ENCODE results near the gene GABRA5.

DNA sequence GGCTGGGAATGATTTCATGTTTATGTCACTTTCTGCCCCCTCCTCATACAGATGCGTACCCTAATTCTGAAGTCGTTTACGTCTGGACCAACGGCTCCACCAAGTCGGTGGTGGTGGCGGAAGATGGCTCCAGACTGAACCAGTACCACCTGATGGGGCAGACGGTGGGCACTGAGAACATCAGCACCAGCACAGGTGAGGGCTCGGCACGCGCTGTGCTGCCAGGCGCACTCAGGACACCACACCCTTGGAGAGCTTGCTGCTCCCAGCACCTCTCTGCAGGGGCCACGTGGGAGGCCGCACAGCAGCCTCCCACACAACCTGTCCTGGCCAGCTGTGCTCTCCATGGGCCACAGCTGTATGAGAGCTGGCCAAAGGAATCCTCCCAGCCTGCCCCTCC lies 70.3 kb downstream of the GABRA5 start:
- TF ChIP-seq, protein P1, sequence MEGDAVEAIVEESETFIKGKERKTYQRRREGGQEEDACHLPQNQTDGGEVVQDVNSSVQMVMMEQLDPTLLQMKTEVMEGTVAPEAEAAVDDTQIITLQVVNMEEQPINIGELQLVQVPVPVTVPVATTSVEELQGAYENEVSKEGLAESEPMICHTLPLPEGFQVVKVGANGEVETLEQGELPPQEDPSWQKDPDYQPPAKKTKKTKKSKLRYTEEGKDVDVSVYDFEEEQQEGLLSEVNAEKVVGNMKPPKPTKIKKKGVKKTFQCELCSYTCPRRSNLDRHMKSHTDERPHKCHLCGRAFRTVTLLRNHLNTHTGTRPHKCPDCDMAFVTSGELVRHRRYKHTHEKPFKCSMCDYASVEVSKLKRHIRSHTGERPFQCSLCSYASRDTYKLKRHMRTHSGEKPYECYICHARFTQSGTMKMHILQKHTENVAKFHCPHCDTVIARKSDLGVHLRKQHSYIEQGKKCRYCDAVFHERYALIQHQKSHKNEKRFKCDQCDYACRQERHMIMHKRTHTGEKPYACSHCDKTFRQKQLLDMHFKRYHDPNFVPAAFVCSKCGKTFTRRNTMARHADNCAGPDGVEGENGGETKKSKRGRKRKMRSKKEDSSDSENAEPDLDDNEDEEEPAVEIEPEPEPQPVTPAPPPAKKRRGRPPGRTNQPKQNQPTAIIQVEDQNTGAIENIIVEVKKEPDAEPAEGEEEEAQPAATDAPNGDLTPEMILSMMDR (optimal IDR thresholded peaks at IDR 0.05 in 1 of 3, IDR thresholded peaks at IDR 0.05 in 1 of 3, conservative IDR thresholded peaks at IDR 0.05 in 1 of 3; ENCODE audit: extremely low read depth in 1 of 3, insufficient read depth in 2 of 3, low read length in 3 of 3), result no peak
- no peak for TF ChIP-seq EZH2 (IDR thresholded peaks at IDR 0.05; ENCODE audit: low read length)
